ENCODE results near the gene AK8. TPM values are rescaled to one million over a fixed set of nuclear protein-coding genes. Genes with fewer than 3 reads are reported as not detected.
"Not testable (repeated sequence)": the region's sequence is repeated elsewhere in the genome, so short reads cannot be mapped to it uniquely, and the experiment has no call there.

Gene AK8
- polyA plus RNA-seq, 1 of the 3 experiments (the other 2 are of a cell fraction): 0.77 TPM

DNA sequence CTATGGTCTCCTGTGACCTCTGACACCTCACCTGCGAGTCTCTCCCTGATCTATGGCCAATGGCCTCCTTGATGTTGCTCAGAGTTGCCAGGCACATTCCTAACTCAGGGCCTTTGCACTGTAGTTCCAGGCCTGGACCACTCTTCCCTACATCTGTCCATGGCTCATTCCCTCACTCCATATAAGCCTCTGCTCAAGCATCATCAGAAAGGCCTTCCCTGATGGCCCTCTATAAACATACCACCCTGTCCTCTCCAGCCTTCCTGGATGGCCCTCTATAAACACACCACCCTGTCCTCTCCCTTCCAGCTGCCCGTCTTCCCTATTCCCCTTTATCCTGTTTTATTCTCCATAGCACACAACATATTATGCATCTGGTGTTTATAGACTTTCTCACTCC lies 105.0 kb downstream of the AK8 start:
- WGBS (ENCODE audit: low lambda C conversion rate): 34% methylated on average over 2 of the region's 2 CpGs
- no peak overlapping the region for H3K4me2 ChIP-seq
- TF ChIP-seq ZBTB33 (IDR thresholded peaks at IDR 0.05; ENCODE audit: borderline replicate concordance, low read depth): no peak
- TF ChIP-seq, protein P1, sequence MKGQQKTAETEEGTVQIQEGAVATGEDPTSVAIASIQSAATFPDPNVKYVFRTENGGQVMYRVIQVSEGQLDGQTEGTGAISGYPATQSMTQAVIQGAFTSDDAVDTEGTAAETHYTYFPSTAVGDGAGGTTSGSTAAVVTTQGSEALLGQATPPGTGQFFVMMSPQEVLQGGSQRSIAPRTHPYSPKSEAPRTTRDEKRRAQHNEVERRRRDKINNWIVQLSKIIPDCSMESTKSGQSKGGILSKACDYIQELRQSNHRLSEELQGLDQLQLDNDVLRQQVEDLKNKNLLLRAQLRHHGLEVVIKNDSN (IDR thresholded peaks at IDR 0.05; ENCODE audit: borderline replicate concordance, low read depth): no peak
- TF ChIP-seq NRF1 (IDR thresholded peaks at IDR 0.05; ENCODE audit: low read depth, low read length): no peak
- TF ChIP-seq POLR2AphosphoS5 (IDR thresholded peaks at IDR 0.05; ENCODE audit: low read depth, low read length): no peak
- TF ChIP-seq MXI1 (IDR thresholded peaks at IDR 0.05; ENCODE audit: low read depth, low read length): no peak
- TF ChIP-seq JUND (IDR thresholded peaks at IDR 0.05): no peak
- TF ChIP-seq ELF1 (IDR thresholded peaks at IDR 0.05): no peak
- TF ChIP-seq FOSL2 (IDR thresholded peaks at IDR 0.05; ENCODE audit: borderline replicate concordance, low read depth): no peak
- TF ChIP-seq, protein P2, sequence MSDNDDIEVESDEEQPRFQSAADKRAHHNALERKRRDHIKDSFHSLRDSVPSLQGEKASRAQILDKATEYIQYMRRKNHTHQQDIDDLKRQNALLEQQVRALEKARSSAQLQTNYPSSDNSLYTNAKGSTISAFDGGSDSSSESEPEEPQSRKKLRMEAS (IDR thresholded peaks at IDR 0.05; ENCODE audit: low read depth): no peak
- TF ChIP-seq REST (IDR thresholded peaks at IDR 0.05; ENCODE audit: low read depth, low read length): no peak
- no peak for TF ChIP-seq SIN3A (IDR thresholded peaks at IDR 0.05; ENCODE audit: borderline replicate concordance, low read depth, low read length)
- H4K20me1 ChIP-seq (ENCODE audit: insufficient read depth): no peaks in the 10 kb centered on the region
- H3K27me3 ChIP-seq (ENCODE audit: insufficient read depth): no peaks in the 10 kb centered on the region
- POLR2A ChIA-PET: no interaction called here
- no peaks in the 10 kb centered on the region for H3K9me2 ChIP-seq
- peaks cover 0 to 5% of the 10 kb centered on the region in 2 experiments; a peak in 1 of 4 replicates for H3K4me1 ChIP-seq (ENCODE audit: control insufficient read depth in 1 of 2, insufficient read depth in 2 of 2, low read depth in 1 of 2, low read length in 1 of 2)
- H3K9me3 ChIP-seq: no peaks in the 10 kb centered on the region
- H3K36me3 ChIP-seq (replicated peaks in 1 of 2; ENCODE audit: control insufficient read depth in 1 of 2, insufficient read depth in 2 of 2, low read length in 1 of 2): no peaks in the 10 kb centered on the region
- H3K27ac ChIP-seq (ENCODE audit: low read depth in 2 of 2, low read length in 1 of 2): no peak overlapping the region
- H3K79me2 ChIP-seq (ENCODE audit: insufficient read depth): no peaks in the 10 kb centered on the region
- no peak overlapping the region for H3K4me3 ChIP-seq (ENCODE audit: low read depth in 2 of 2, low read length in 1 of 2)
- no peak for DNase-seq
- CTCF ChIA-PET: no interaction called here
- no peaks in the 10 kb centered on the region for H3F3A ChIP-seq (replicated peaks; ENCODE audit: insufficient read depth)
- no peak overlapping the region for H3K9ac ChIP-seq
- H2AFZ ChIP-seq (ENCODE audit: low read depth): no peak overlapping the region

DNA sequence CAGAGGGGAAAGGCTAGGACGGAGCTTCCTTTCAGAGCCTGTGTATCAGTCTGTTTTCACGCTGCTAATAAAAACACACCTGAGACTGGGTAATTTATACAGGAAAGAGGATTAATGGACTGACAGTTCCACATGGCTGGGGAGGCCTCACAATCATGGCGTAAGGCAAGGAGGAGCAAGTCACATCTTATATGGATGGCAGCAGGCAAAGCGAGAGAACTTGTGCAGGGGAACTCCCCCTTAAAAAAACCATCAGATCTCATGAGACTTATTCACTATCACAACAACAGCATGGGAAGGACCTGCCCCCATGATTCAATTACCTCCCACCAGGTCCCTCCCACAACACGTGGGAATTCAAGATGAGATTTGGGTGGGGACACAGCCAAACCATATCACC lies 106.3 kb downstream of the AK8 start:
- H3K36me3 ChIP-seq (replicated peaks in 1 of 2; ENCODE audit: control insufficient read depth in 1 of 2, insufficient read depth in 2 of 2, low read length in 1 of 2); H3K9ac ChIP-seq; H3K4me1 ChIP-seq (ENCODE audit: control insufficient read depth in 1 of 2, insufficient read depth in 2 of 2, low read depth in 1 of 2, low read length in 1 of 2); POLR2A ChIA-PET; H4K20me1 ChIP-seq (ENCODE audit: insufficient read depth); H2AFZ ChIP-seq (ENCODE audit: low read depth); H3K27ac ChIP-seq (ENCODE audit: low read depth in 2 of 2, low read length in 1 of 2); CTCF ChIA-PET; H3K79me2 ChIP-seq (ENCODE audit: insufficient read depth); H3K27me3 ChIP-seq (ENCODE audit: insufficient read depth); H3K4me2 ChIP-seq; DNase-seq; H3K4me3 ChIP-seq (ENCODE audit: low read depth in 2 of 2, low read length in 1 of 2); H3F3A ChIP-seq (replicated peaks; ENCODE audit: insufficient read depth); H3K9me2 ChIP-seq; H3K9me3 ChIP-seq: not testable (repeated sequence)
- WGBS (ENCODE audit: low lambda C conversion rate): 77% methylated on average over 5 of the region's 5 CpGs
